Smooth muscle cell of bladder (primary cell): ENCODE results near the gene AK8. TPM values are rescaled to one million over a fixed set of nuclear protein-coding genes. Genes with fewer than 3 reads are reported as not detected.

Experiments
- total RNA-seq: library from RNA; depleted of rRNA; stranded (reverse); fragments of >200 nt; gene quantifications from 2 replicates; pipeline ENCODE4 v1.2.3, GENCODE V29; 2014

Gene AK8, protein sequence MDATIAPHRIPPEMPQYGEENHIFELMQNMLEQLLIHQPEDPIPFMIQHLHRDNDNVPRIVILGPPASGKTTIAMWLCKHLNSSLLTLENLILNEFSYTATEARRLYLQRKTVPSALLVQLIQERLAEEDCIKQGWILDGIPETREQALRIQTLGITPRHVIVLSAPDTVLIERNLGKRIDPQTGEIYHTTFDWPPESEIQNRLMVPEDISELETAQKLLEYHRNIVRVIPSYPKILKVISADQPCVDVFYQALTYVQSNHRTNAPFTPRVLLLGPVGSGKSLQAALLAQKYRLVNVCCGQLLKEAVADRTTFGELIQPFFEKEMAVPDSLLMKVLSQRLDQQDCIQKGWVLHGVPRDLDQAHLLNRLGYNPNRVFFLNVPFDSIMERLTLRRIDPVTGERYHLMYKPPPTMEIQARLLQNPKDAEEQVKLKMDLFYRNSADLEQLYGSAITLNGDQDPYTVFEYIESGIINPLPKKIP
- 0.37 and 0.57 TPM in 2 replicates for total RNA-seq

DNA sequence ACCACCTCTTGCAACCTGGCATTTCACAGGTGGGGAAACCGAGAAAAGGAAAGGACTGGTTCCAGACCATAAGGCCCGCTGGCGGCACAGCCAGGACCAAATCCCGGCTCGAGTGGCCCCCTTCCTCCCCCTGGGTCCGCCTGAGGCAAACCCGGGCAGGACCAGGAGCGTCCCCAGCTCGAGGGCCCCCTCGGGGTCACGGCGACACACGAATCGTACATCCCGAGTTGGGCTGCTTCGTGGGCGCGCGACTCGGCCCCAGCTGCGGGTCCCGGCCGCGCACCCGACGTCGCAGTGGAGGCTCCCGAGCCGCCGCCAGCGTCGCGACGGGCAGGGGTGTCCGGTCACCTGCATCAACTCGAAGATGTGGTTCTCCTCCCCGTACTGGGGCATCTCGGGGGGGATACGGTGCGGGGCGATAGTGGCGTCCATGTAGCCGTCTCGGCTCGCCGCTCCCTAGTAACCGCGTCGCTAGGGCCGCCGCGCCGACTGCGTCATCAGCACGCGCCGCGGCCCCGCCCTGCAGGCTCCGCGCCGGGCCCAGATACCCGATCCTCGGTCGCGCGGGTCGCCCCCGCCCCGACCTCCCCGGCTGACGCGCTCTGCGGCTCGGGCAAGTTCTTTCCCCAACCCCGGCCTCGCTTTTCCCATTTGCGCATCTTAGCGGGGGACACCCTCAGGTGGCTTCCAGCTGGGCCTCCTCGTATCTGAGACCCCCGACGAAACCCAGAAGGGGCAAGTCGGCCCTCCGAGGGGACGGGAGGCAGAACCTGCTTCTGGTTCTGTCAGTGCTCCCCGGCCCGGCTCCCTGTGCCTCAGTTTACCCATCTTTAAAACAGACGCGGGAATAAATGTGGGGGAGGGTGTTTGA lies at the start of gene AK8:
Gene AK8, minus strand, starts transcription at position 461 of the 871 bp plus-strand sequence. Its CDS starts 29 bp downstream, at position 432.

DNA sequence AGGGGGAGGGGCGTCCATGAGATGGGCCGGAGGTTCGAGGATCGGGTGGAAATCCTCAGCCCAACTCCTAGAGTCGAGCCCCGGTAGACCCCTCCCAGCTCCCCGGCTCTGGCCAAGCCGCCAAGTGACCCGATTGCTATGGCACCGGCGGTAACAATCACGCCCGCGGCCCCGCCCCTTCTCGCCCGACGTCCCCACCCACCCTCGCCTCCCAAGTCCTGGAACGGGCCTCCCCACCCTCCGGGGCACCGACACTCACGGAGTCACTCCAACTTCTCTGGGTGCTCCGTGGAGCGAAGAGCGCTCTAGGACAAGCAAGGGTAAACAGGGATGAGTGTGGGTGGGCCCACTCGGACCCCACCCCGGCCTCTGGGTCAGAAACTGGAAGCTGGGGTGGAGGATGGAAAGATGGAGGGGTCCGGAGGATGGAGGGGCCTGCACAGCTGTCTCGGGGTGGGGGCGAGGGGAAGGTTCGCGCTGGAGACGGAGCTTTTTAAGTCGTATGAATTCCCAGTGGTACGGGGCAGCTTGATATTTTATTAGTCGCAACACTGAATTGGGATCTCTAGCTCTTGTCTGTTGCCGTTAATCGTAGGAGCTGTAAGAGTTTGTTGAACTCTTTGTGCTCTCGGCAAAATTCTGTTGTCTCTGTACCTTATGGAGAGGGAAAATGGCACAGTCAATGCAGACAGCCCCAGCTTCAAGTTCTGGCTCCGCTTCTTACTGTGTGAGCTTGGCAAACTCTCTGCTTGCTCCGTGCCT lies 792 bp upstream of the AK8 start, which contains the start of gene SPACA9:
Gene SPACA9, plus strand, starts transcription at position 204 of the 762 bp plus-strand sequence. CDS start 5,050 bp downstream, outside the sequence.

Other genes starting within 250 kb of the AK8 start
- gene DDX31, start 208.3 kb downstream of the AK8 start, total RNA-seq = 7.1 and 10.4 TPM in 2 replicates
- gene GTF3C4, start 207.8 kb downstream of the AK8 start, total RNA-seq = 7.7 and 8.8 TPM in 2 replicates
- gene SPACA9, start 614 bp upstream of the AK8 start, total RNA-seq = 3.1 and 3.3 TPM in 2 replicates
- gene TSC1, start 66.3 kb upstream of the AK8 start, total RNA-seq = 26.5 and 34.3 TPM in 2 replicates
- not detected in 2 replicates for gene GFI1B, start 100.4 kb upstream of the AK8 start, total RNA-seq
- gene GTF3C5, start 152.7 kb upstream of the AK8 start, total RNA-seq = 30.3 and 32.6 TPM in 2 replicates
- 0.14 and 0.18 TPM in 2 replicates for gene CEL, start 183.7 kb upstream of the AK8 start, total RNA-seq
- 16.5 and 25.2 TPM in 2 replicates for gene RALGDS, start 243.0 kb upstream of the AK8 start, total RNA-seq